SK-N-SH treated with all-trans-retinoic acid at 6 μM for 48 hours (cell line): Measurements from ENCODE around the gene ITIH4.

Experiments used
- ATAC-seq: fragments of 200-7000 bp; cut with Tn5 transposase; 3 replicates; pipeline ENCODE4 v1.9.1; 2020; ENCODE audit warnings: mild to moderate bottlenecking, moderate library complexity
- ARNTL ChIP-seq: fragments of 450-650 bp; formaldehyde crosslinking; IDR thresholded peaks from 2 replicates; pipeline ENCODE4 v1.5.0; 2020; ENCODE audit warnings: low read depth, mild to moderate bottlenecking, moderate library complexity, borderline replicate concordance
- BACH2 ChIP-seq: fragments of 250-450 bp; sonication (Bioruptor Pico); IDR thresholded peaks from 2 replicates; pipeline ENCODE4 v1.9.0; 2021; ENCODE audit warnings: mild to moderate bottlenecking, borderline replicate concordance
- CSDC2 ChIP-seq: fragments of 250-450 bp; sonication (Bioruptor Pico); IDR thresholded peaks from 2 replicates; pipeline ENCODE4 v1.5.0; 2020; ENCODE audit warnings: mild to moderate bottlenecking, moderate library complexity
- CSRNP3 ChIP-seq: fragments of 250-450 bp; sonication (Bioruptor Pico); IDR thresholded peaks from 2 replicates; pipeline ENCODE4 v1.5.1; 2021; ENCODE audit warnings: mild to moderate bottlenecking, moderate library complexity
- ESRRG ChIP-seq: fragments of 250-450 bp; sonication (Bioruptor Pico); IDR thresholded peaks from 2 replicates; pipeline ENCODE4 v1.6.1; 2021; ENCODE audit warnings: mild to moderate bottlenecking
- GLIS3 ChIP-seq: fragments of 250-450 bp; sonication (Bioruptor Pico); IDR thresholded peaks from 2 replicates; pipeline ENCODE4 v1.5.0; 2020; ENCODE audit warnings: mild to moderate bottlenecking, moderate library complexity
- ISL1 ChIP-seq: fragments of 250-450 bp; sonication (Bioruptor Pico); IDR thresholded peaks from 2 replicates; pipeline ENCODE4 v2.1.2; 2022; ENCODE audit warnings: mild to moderate bottlenecking, moderate library complexity
- OSR1 ChIP-seq: fragments of 250-450 bp; sonication (Bioruptor Pico); IDR thresholded peaks from 2 replicates; pipeline ENCODE4 v1.8.0; 2022; ENCODE audit warnings: moderate library complexity, mild to moderate bottlenecking, inconsistent platforms
- POU6F1 ChIP-seq: fragments of 250-450 bp; sonication (Bioruptor Pico); IDR thresholded peaks from 2 replicates; pipeline ENCODE4 v1.8.0; 2021; ENCODE audit warnings: low read depth, mild to moderate bottlenecking, moderate library complexity, borderline replicate concordance
- PPARA ChIP-seq: fragments of 250-450 bp; sonication (Bioruptor Pico); IDR thresholded peaks from 2 replicates; pipeline ENCODE4 v1.5.0; 2020; ENCODE audit warnings: mild to moderate bottlenecking, borderline replicate concordance
- RARB ChIP-seq: fragments of 250-450 bp; sonication (Bioruptor Pico); IDR thresholded peaks from 2 replicates; pipeline ENCODE4 v1.8.0; 2021; ENCODE audit warnings: mild to moderate bottlenecking, moderate library complexity
- SNAI2 ChIP-seq: fragments of 250-450 bp; sonication (Bioruptor Pico); IDR thresholded peaks from 2 replicates; pipeline ENCODE4 v1.5.0; 2020; ENCODE audit warnings: mild to moderate bottlenecking, moderate library complexity
- TCF4 ChIP-seq: fragments of 250-450 bp; sonication (Bioruptor Pico); IDR thresholded peaks from 2 replicates; pipeline ENCODE4 v1.8.0; 2021; ENCODE audit warnings: mild to moderate bottlenecking, moderate library complexity, borderline replicate concordance
- TSHZ2 ChIP-seq: fragments of 250-450 bp; sonication (Bioruptor Pico); IDR thresholded peaks from 2 replicates; pipeline ENCODE4 v1.5.0; 2020; ENCODE audit warnings: mild to moderate bottlenecking, moderate library complexity
- ZC3H10 ChIP-seq: fragments of 250-450 bp; sonication (Bioruptor Pico); IDR thresholded peaks from 2 replicates; pipeline ENCODE4 v1.5.1; 2021; ENCODE audit warnings: mild to moderate bottlenecking, moderate library complexity
- ZFP3 ChIP-seq: fragments of 250-450 bp; sonication (Bioruptor Pico); IDR thresholded peaks from 2 replicates; pipeline ENCODE4 v1.5.0; 2020; ENCODE audit warnings: mild to moderate bottlenecking, moderate library complexity
- ZFP30 ChIP-seq: fragments of 450-650 bp; formaldehyde crosslinking; IDR thresholded peaks from 2 replicates; pipeline ENCODE4 v1.5.0; 2022; ENCODE audit warnings: mild to moderate bottlenecking, moderate library complexity
- ZNF565 ChIP-seq: fragments of 450-650 bp; formaldehyde crosslinking; conservative IDR thresholded peaks from 2 replicates; pipeline ENCODE4 v1.5.0; 2020; ENCODE audit warnings: low read depth, mild to moderate bottlenecking, moderate library complexity
- ZNF70 ChIP-seq: fragments of 450-650 bp; formaldehyde crosslinking; IDR thresholded peaks from 2 replicates; pipeline ENCODE4 v1.5.0; 2020; ENCODE audit warnings: mild to moderate bottlenecking, moderate library complexity
- ZNF8 ChIP-seq: fragments of 450-650 bp; formaldehyde crosslinking; IDR thresholded peaks from 2 replicates; pipeline ENCODE4 v1.5.0; 2020; ENCODE audit warnings: mild to moderate bottlenecking, moderate library complexity
- TF ChIP-seq, protein P1 (sequence below): fragments of 250-450 bp; sonication (Bioruptor Pico); IDR thresholded peaks from 2 replicates; pipeline ENCODE4 v1.8.0; 2020; ENCODE audit warnings: mild to moderate bottlenecking, moderate library complexity, borderline replicate concordance
- TF ChIP-seq, protein P2 (sequence below): fragments of 250-450 bp; sonication (Bioruptor Pico); IDR thresholded peaks from 2 replicates; pipeline ENCODE4 v1.5.1; 2020; ENCODE audit warnings: low read depth, mild to moderate bottlenecking, moderate library complexity

Gene ITIH4

DNA sequence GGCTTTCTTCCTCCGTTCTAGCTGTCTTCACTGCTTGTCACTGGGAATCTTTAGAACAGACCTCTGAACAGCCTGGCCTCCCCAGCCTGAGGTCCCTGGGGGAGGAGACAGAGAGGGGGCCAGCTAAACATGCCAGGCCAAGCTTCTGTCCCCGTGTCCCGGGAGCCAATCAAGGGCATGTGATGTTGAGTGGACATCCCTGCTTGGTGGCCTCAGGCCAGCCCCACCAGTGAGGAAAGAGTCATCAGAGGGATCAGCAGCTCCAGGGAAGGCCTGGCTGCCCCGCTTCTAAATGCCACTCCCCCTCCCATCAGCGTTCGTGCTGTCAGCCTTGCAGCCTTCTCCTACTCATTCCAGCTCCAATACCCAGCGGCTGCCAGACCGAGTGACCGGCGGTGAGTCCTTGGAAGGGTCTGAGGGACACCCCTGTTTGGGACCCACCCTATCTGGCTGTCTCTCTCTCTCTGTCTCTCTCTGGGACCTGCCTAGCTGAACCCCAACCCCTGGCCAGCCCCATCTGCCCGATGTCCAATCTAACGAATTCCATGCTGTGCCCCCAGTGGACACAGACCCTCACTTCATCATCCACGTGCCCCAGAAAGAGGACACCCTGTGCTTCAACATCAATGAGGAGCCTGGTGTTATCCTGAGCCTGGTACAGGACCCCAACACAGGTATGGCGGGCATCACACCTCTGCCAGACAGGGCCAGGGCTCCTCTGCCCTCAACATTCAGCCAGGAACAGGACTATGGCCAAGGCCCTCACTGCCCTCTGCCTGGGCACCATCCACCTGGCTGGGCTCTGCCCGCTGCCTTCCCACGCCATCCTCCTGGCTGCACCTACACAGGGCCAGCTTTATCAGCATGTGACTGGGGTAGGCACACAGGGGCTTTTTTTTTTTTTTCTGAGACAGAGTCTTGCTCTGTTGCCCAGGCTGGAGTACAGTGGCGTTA lies 42.5 kb downstream of the ITIH4 start:
- no peak for ATAC-seq

GRCh38 chr3:52787246-52787645 lies 43.2 kb downstream of the ITIH4 start:
- no peak for TF ChIP-seq ESRRG (CRISPR knock-in tag)
- no peak for TF ChIP-seq GLIS3 (CRISPR knock-in tag)
- TF ChIP-seq ZFP30 (CRISPR knock-in tag): no peak
- TF ChIP-seq, protein P1, sequence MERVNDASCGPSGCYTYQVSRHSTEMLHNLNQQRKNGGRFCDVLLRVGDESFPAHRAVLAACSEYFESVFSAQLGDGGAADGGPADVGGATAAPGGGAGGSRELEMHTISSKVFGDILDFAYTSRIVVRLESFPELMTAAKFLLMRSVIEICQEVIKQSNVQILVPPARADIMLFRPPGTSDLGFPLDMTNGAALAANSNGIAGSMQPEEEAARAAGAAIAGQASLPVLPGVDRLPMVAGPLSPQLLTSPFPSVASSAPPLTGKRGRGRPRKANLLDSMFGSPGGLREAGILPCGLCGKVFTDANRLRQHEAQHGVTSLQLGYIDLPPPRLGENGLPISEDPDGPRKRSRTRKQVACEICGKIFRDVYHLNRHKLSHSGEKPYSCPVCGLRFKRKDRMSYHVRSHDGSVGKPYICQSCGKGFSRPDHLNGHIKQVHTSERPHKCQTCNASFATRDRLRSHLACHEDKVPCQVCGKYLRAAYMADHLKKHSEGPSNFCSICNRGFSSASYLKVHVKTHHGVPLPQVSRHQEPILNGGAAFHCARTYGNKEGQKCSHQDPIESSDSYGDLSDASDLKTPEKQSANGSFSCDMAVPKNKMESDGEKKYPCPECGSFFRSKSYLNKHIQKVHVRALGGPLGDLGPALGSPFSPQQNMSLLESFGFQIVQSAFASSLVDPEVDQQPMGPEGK (CRISPR knock-in tag): no peak
- no peak for TF ChIP-seq BACH2 (CRISPR knock-in tag)
- TF ChIP-seq SNAI2: no peak
- TF ChIP-seq RARB (CRISPR knock-in tag): no peak
- TF ChIP-seq POU6F1 (CRISPR knock-in tag): no peak
- TF ChIP-seq ZNF8 (CRISPR knock-in tag): no peak
- TF ChIP-seq ISL1 (CRISPR knock-in tag): no peak
- no peak for TF ChIP-seq OSR1 (CRISPR knock-in tag)
- TF ChIP-seq ZC3H10 (CRISPR knock-in tag): no peak
- TF ChIP-seq, protein P2, sequence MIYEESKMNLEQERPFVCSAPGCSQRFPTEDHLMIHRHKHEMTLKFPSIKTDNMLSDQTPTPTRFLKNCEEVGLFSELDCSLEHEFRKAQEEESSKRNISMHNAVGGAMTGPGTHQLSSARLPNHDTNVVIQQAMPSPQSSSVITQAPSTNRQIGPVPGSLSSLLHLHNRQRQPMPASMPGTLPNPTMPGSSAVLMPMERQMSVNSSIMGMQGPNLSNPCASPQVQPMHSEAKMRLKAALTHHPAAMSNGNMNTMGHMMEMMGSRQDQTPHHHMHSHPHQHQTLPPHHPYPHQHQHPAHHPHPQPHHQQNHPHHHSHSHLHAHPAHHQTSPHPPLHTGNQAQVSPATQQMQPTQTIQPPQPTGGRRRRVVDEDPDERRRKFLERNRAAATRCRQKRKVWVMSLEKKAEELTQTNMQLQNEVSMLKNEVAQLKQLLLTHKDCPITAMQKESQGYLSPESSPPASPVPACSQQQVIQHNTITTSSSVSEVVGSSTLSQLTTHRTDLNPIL (CRISPR knock-in tag): no peak
- no peak for TF ChIP-seq TCF4 (CRISPR knock-in tag)
- no peak for TF ChIP-seq ZNF70 (CRISPR knock-in tag)
- TF ChIP-seq ZFP3 (CRISPR knock-in tag): no peak
- no peak for TF ChIP-seq PPARA (CRISPR knock-in tag)
- no peak for TF ChIP-seq ZNF565
- no peak for ATAC-seq

More for the DNA sequence above, 42.5 kb downstream of the ITIH4 start:
- no peak for TF ChIP-seq ISL1 (CRISPR knock-in tag)
- no peak for TF ChIP-seq CSDC2 (CRISPR knock-in tag)
- TF ChIP-seq, all 23 proteins: peak for 0

- ATAC-seq: no peak
- TF ChIP-seq ESRRG (CRISPR knock-in tag) (no peak), CSRNP3 (CRISPR knock-in tag) (no peak), SNAI2 (no peak), ARNTL (CRISPR knock-in tag) (no peak), TSHZ2 (CRISPR knock-in tag) (no peak), OSR1 (CRISPR knock-in tag) (no peak)
- TF ChIP-seq, protein P1 (CRISPR knock-in tag): no peak
These were observed 43.9 kb downstream of the ITIH4 start for GRCh38 chr3:52786330-52787215.
